ENCODE data around the gene FBXO48. TPM values are rescaled to one million over a fixed set of nuclear protein-coding genes. Genes with fewer than 3 reads are reported as not detected.

The FBXO48 gene
- total RNA-seq, 4 donors from 2014 or later: 0.98 to 2.2 (median 1.7) TPM

DNA sequence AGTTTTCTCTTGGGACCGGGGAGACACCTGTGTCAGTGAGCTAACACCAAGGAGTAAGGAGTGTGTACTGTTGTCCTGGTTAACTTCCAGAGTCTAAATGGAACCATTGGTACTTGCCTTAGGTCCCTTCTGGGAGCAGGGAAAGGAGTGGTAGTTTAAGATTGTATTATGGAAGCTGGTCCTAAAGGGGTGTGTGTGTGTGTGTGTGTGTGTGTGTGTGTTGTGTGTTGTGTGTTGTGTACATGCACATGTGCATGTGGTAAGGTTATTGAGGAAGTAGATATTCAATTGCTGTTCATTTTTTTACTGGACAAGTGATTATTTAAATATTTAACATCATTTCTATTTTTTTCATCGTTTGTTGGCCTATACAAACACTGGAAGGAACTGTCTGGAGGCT lies 1.7 kb upstream of the FBXO48 start:
- whole genome bisulfite sequencing, 2 donors: 55 to 70% methylated on average over 2 of the region's 2 CpGs
- TF ChIP-seq, protein P1, sequence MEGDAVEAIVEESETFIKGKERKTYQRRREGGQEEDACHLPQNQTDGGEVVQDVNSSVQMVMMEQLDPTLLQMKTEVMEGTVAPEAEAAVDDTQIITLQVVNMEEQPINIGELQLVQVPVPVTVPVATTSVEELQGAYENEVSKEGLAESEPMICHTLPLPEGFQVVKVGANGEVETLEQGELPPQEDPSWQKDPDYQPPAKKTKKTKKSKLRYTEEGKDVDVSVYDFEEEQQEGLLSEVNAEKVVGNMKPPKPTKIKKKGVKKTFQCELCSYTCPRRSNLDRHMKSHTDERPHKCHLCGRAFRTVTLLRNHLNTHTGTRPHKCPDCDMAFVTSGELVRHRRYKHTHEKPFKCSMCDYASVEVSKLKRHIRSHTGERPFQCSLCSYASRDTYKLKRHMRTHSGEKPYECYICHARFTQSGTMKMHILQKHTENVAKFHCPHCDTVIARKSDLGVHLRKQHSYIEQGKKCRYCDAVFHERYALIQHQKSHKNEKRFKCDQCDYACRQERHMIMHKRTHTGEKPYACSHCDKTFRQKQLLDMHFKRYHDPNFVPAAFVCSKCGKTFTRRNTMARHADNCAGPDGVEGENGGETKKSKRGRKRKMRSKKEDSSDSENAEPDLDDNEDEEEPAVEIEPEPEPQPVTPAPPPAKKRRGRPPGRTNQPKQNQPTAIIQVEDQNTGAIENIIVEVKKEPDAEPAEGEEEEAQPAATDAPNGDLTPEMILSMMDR (IDR thresholded peaks at IDR 0.05): no peak
- no peak for TF ChIP-seq POLR2A (IDR thresholded peaks at IDR 0.05)
- no peak overlapping the region for H3K4me3 ChIP-seq (ENCODE audit: low read depth, poor library complexity, severe bottlenecking)
- intact Hi-C loops (cut with DNase I; ENCODE audit: low total_unique reads): loop anchor here (10.0 kb wide), 2 partner anchors 256 to 436 kb away; no protein-coding TSS in a partner anchor
- DNase-seq (ENCODE audit: low spot score in 2 of 2): no peak

DNA sequence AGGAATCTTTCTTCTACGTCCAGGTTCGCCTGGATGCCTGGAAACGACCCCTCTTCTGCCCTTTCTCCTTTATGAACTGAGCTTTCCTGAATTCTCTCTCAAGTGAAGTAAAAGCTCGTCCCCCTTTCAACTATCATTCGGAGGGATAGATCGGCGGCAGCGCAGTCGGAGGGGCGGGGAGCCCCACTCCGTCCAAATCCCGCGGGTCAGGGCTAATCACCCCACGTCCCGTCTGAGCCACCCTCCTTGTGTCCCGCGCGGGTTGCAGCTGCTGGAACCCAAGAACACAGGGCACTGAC lies 367 bp downstream of the FBXO48 start:
- WGBS, 2 donors: 1 to 2% methylated on average over 18 of the region's 18 CpGs
- intact Hi-C loops (cut with DNase I; ENCODE audit: low total_unique reads): loop anchor here (10.0 kb wide), 2 partner anchors 258 to 438 kb away; no protein-coding TSS in a partner anchor
- no peak for TF ChIP-seq POLR2A (IDR thresholded peaks at IDR 0.05)
- TF ChIP-seq, protein P1 (IDR thresholded peaks at IDR 0.05): no peak
- no peak for DNase-seq (ENCODE audit: low spot score in 2 of 2)
- peak overlapping the region; percentile 65 for H3K4me3 ChIP-seq (ENCODE audit: low read depth, poor library complexity, severe bottlenecking)

DNA sequence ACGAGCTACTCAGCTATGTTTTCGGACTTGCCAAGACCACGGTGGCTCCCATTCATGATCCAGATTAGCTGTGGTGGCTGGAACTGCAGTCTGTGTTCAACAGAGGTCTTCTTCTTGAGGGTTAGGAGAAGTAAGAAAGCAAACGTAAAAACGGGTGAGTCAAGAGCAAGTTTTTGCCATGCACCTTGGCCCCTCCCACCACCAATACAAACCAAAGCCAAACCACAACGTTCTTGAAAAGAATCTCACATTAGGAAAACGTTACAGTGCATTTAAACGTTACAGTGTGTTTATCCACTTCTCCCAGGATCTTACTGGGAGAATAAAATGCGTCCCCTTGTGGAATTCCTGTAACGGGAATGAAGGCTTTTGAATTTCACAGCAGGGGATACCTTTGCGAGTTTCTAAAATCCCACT lies 725 bp downstream of the FBXO48 start:
- TF ChIP-seq POLR2A (IDR thresholded peaks at IDR 0.05): no peak
- TF ChIP-seq, protein P1 (IDR thresholded peaks at IDR 0.05): no peak
- WGBS, 2 donors: 2 to 5% methylated on average over 11 of the region's 11 CpGs
- DNase-seq (ENCODE audit: low spot score in 2 of 2): no peak
- H3K4me3 ChIP-seq (ENCODE audit: low read depth, poor library complexity, severe bottlenecking): peak overlapping the region; percentile 65
- intact Hi-C loops (cut with DNase I; ENCODE audit: low total_unique reads): loop anchor here (10.0 kb wide), 2 partner anchors 258 to 438 kb away; no protein-coding TSS in a partner anchor

DNA sequence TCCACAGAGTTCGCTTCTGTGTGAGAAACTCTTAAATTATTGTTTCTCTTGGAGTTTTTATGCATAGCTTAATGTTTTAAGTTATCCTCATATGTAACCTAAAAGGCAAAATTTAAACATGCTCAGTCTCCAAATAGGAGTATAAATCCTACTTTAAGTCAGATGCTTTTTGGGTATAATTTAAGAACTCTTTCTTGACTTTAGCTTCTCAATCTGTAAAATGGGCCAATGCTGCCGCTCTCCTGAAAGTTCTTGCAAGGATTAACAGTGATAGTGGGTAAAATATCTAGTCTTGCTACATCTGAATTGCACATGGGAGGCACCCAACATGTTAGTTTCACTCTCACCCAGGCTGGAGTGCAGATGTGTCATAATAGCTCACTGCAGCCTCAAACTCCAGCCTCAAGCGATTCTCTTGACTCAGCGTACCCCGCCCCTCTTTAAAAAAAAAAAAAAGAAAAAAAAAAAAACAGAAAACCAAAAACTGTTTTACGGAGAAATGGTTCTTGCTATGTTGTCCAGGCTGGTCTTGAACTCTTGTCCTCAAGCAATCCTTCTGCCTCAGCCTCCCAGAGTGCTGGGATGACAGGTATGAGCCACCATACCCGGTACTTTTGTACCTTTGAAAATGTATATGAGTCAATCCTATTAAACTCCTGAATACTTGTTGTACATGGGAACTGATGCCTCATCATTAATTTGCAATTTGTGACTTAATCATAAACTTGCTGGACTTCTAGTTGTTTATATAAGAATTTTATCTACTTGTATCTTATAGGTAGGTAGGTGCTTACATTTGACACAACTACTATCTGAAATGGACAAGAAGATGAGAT lies 1.8 kb downstream of the FBXO48 start:
- 47 to 60% methylated on average over 7 of the region's 7 CpGs for WGBS, 2 donors
- DNase-seq (ENCODE audit: low spot score in 2 of 2): no peak
- intact Hi-C loops (cut with DNase I; ENCODE audit: low total_unique reads): loop anchor here (10.0 kb wide), 2 partner anchors 260 to 440 kb away; no protein-coding TSS in a partner anchor
- no peak overlapping the region for H3K4me3 ChIP-seq (ENCODE audit: low read depth, poor library complexity, severe bottlenecking)
- no peak for TF ChIP-seq POLR2A (IDR thresholded peaks at IDR 0.05)
- TF ChIP-seq, protein P1 (IDR thresholded peaks at IDR 0.05): no peak

DNA sequence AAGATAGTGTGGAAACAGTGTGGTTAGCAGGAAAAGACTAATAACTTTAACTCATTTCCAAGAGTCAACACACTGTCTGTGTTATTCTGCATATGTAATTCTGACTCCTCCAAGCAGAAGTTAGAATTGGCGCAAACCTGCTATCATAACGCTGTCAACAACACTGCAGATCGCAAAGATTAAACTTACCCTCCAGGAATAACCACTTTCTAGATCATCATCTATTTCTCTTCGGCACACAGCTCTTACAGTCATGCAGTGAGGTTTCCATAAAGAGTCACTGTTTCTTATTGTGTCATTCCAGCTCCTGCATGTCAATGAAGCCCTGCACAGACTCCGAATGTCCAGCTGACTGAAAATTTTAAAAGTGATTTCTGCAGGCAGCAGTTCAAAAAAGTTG lies 2.4 kb downstream of the FBXO48 start:
- no peak for DNase-seq (ENCODE audit: low spot score in 2 of 2)
- TF ChIP-seq, protein P1 (IDR thresholded peaks at IDR 0.05): no peak
- TF ChIP-seq POLR2A (IDR thresholded peaks at IDR 0.05): no peak
- no peak overlapping the region for H3K4me3 ChIP-seq (ENCODE audit: low read depth, poor library complexity, severe bottlenecking)
- intact Hi-C loops (cut with DNase I; ENCODE audit: low total_unique reads): loop anchor here (10.0 kb wide), 2 partner anchors 260 to 440 kb away; no protein-coding TSS in a partner anchor
- 53 to 60% methylated on average over 5 of the region's 5 CpGs for WGBS, 2 donors
